H1 (cell line): ENCODE results near the gene P2RX1.

ENCODE experiments used
- POLR2A ChIP-seq, 2 experiments: IDR thresholded peaks; 1 replicate in 1 of 2; 2 replicates in 1 of 2; pipeline ENCODE4 v1.6.1; 2011; ENCODE audit warnings: low read depth in 2 of 2, low read length in 2 of 2, mild to moderate bottlenecking in 2 of 2; ENCODE audit errors: control extremely low read depth in 1 of 2
- SRF ChIP-seq: IDR thresholded peaks from 2 replicates; pipeline ENCODE4 v1.6.1; 2011; ENCODE audit warnings: mild to moderate bottlenecking, low read depth, low read length, moderate library complexity
- TAF1 ChIP-seq: IDR thresholded peaks from 2 replicates; pipeline ENCODE4 v1.6.1; 2011; ENCODE audit warnings: mild to moderate bottlenecking, low read depth, low read length
- TF ChIP-seq, protein P1 (sequence below), 3 experiments: IDR thresholded peaks; 1 replicate in 2 of 3; 2 replicates in 1 of 3; pipeline versions ENCODE4 v1.5.1 to v1.6.1; 2011; ENCODE audit warnings: low read length in 3 of 3, mild to moderate bottlenecking in 3 of 3, inconsistent platforms in 2 of 3, low read depth in 1 of 3, moderate library complexity in 1 of 3; ENCODE audit not compliant: insufficient read depth in 1 of 3; ENCODE audit errors: control extremely low read depth in 1 of 3

- TF ChIP-seq, protein P1, sequence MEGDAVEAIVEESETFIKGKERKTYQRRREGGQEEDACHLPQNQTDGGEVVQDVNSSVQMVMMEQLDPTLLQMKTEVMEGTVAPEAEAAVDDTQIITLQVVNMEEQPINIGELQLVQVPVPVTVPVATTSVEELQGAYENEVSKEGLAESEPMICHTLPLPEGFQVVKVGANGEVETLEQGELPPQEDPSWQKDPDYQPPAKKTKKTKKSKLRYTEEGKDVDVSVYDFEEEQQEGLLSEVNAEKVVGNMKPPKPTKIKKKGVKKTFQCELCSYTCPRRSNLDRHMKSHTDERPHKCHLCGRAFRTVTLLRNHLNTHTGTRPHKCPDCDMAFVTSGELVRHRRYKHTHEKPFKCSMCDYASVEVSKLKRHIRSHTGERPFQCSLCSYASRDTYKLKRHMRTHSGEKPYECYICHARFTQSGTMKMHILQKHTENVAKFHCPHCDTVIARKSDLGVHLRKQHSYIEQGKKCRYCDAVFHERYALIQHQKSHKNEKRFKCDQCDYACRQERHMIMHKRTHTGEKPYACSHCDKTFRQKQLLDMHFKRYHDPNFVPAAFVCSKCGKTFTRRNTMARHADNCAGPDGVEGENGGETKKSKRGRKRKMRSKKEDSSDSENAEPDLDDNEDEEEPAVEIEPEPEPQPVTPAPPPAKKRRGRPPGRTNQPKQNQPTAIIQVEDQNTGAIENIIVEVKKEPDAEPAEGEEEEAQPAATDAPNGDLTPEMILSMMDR (IDR thresholded peaks at IDR 0.05; ENCODE audit: control extremely low read depth in 1 of 3, insufficient read depth in 1 of 3, low read depth in 1 of 3, low read length in 3 of 3): no peak
- TF ChIP-seq POLR2A (IDR thresholded peaks at IDR 0.05; ENCODE audit: control extremely low read depth in 1 of 2, low read depth in 2 of 2, low read length in 2 of 2) (no peak), SRF (no peak), TAF1 (no peak)
Measured at GRCh38 chr17:3940965-3941698, 24.9 kb upstream of the P2RX1 start.
